ENCODE results near the gene CEBPZOS.
"Not testable (repeated sequence)": the region's sequence is repeated elsewhere in the genome, so short reads cannot be mapped to it uniquely, and the experiment has no call there.

Gene CEBPZOS

GRCh38 chr2:37191747-37192146 lies 4.5 kb upstream of the CEBPZOS start:
- no peak for FAIRE-seq

- FAIRE-seq = no peak
Measured at GRCh38 chr2:37192551-37192950, 3.7 kb upstream of the CEBPZOS start.

- FAIRE-seq = not testable (repeated sequence)
Measured at GRCh38 chr2:37195862-37196319, 405 bp upstream of the CEBPZOS start.

- no peak for FAIRE-seq
Measured at GRCh38 chr2:37198681-37199065, 2.4 kb downstream of the CEBPZOS start.

- no peak for FAIRE-seq
Measured at GRCh38 chr2:37201208-37201607, 4.9 kb downstream of the CEBPZOS start.

GRCh38 chr2:37201766-37202165 lies 5.5 kb downstream of the CEBPZOS start:
- FAIRE-seq = no peak

GRCh38 chr2:37203708-37204107 lies 7.4 kb downstream of the CEBPZOS start:
- no peak for FAIRE-seq

- not testable (repeated sequence) for FAIRE-seq
Measured at GRCh38 chr2:37205071-37205661, 8.9 kb downstream of the CEBPZOS start.

- FAIRE-seq = no peak
Measured at GRCh38 chr2:37205689-37206341, 9.5 kb downstream of the CEBPZOS start.

- FAIRE-seq = not testable (repeated sequence)
Measured at GRCh38 chr2:37206760-37207159, 10.5 kb downstream of the CEBPZOS start.

- no peak for FAIRE-seq
Measured at GRCh38 chr2:37211212-37211611, 14.9 kb downstream of the CEBPZOS start.

- FAIRE-seq = no peak
Measured at GRCh38 chr2:37211939-37212338, 15.6 kb downstream of the CEBPZOS start.

- FAIRE-seq = no peak
Measured at GRCh38 chr2:37215250-37215649, 19.0 kb downstream of the CEBPZOS start.

GRCh38 chr2:37219046-37219445 lies 22.8 kb downstream of the CEBPZOS start:
- FAIRE-seq = no peak

GRCh38 chr2:37223131-37223530 lies 26.8 kb downstream of the CEBPZOS start:
- FAIRE-seq = no peak

GRCh38 chr2:37224063-37224462 lies 27.8 kb downstream of the CEBPZOS start:
- no peak for FAIRE-seq

- not testable (repeated sequence) for FAIRE-seq
Measured at GRCh38 chr2:37225129-37225528, 28.8 kb downstream of the CEBPZOS start.

GRCh38 chr2:37226863-37227262 lies 30.6 kb downstream of the CEBPZOS start:
- FAIRE-seq = no peak

GRCh38 chr2:37228788-37229187 lies 32.5 kb downstream of the CEBPZOS start:
- no peak for FAIRE-seq

GRCh38 chr2:37230581-37230980 lies 34.3 kb downstream of the CEBPZOS start:
- no peak for FAIRE-seq

- no peak for FAIRE-seq
Measured at GRCh38 chr2:37231241-37232130, 35.2 kb downstream of the CEBPZOS start, which contains the start of the genes CEBPZ and NDUFAF7. Gene CEBPZ (minus strand): TSS chr2:37231596. CDS start chr2:37231567, 29 bp downstream. Gene NDUFAF7 (plus strand): TSS chr2:37231658. CDS start chr2:37231706, 48 bp downstream.

GRCh38 chr2:37232131-37232933 lies 36.0 kb downstream of the CEBPZOS start:
- no peak for FAIRE-seq

- no peak for FAIRE-seq
Measured at GRCh38 chr2:37243435-37243834, 47.1 kb downstream of the CEBPZOS start.
